Measurements from ENCODE around the gene NR2E1. TPM values are rescaled to one million over a fixed set of nuclear protein-coding genes. Genes with fewer than 3 reads are reported as not detected.

Gene NR2E1
- total RNA-seq (2014; rRNA removed): not detected in 2 replicates
- polyA plus RNA-seq (2012): not detected

DNA sequence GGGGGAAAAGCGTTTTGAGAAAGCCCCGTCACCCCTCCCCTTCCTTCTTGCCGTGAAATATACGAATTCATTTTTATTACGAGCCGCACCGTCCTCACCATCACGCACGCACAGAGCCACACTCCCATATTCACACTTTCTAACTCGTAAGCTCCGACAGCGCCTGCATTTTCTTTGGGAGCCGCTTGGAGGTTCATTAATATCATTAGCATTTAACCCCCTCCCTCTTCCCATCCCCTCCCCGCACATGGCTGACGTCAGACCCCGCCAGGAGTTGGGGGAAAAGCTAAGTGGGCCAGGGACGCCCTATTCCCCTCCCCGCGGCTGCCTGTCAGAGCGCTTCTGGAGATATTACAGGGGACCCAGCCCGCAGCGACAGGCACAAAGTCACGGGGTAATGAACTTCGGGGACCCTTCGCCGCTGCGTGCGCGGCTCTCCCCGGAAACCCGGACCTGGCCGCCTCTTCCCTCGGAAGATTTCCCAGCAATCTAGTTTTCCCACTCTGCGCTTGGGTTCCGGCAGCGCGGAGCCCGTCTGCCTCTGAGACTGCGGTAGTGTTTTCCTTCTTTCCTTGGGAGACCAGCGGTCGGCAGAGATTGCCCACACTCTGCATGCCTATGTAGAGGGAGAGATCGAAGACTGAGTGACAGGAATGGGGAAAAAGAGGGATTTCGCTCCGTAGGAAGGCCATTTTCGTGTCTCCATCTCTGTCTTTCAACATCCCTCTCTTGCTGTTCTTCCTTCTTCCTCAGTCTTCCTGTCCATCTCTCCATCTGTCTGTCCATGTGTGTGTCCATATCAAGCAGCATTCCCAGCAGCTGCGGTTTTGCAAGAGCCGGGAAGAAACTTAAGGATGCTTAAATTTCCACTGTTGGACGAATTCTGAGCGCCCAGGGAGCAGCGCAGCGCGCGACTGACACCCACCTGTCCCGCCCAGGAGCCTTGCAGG is at the start of gene NR2E1:
Gene NR2E1 (plus strand): TSS at position 309 of the 950 bp plus-strand sequence. CDS start 744 bp downstream, outside the sequence.
- DNase-seq (ENCODE audit: low read depth): peak; percentile 23

DNA sequence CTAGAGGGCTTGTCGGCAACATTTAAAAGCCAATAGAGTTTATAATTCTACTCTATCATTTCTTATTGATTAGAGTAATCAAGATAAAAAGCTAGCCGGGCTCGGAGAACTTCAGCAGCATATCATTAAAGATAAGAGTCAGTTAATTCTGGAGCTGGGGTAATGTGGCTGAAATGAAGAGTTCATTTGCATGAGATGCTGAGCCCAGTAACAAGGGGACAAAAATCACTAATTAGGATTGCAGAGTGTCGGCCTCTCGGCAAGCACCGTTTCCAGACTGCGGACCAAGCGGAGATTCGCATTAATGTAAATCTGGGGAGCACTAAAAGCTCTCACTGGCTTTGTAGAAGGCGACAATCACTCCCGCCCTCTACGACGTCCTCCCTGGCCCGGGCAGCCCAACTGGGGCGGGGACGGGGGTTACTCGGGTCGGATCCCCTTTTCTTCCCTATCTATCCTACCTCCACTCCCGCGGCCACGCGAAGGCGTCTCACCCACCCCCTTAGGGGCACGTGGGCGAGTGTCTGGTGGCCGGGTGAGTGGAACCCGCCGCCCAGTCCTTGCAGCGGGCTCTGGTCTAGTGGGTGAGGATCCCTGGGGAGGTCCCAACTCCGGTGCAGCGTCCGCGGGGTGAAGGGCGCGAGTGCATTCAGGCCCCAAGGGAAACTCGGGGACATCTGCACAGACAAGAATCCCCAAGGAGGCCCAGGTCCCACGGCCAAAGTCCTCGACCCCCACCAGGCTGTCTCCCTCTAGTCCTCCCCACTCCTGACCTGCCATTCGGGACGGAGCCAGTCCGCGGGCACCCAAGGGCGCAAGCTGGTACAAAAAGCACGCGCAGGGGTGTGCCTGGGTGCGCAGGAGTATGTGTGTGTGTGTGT is 49.0 kb upstream of the NR2E1 start:
- DNase-seq (ENCODE audit: low read depth): no peak

DNA sequence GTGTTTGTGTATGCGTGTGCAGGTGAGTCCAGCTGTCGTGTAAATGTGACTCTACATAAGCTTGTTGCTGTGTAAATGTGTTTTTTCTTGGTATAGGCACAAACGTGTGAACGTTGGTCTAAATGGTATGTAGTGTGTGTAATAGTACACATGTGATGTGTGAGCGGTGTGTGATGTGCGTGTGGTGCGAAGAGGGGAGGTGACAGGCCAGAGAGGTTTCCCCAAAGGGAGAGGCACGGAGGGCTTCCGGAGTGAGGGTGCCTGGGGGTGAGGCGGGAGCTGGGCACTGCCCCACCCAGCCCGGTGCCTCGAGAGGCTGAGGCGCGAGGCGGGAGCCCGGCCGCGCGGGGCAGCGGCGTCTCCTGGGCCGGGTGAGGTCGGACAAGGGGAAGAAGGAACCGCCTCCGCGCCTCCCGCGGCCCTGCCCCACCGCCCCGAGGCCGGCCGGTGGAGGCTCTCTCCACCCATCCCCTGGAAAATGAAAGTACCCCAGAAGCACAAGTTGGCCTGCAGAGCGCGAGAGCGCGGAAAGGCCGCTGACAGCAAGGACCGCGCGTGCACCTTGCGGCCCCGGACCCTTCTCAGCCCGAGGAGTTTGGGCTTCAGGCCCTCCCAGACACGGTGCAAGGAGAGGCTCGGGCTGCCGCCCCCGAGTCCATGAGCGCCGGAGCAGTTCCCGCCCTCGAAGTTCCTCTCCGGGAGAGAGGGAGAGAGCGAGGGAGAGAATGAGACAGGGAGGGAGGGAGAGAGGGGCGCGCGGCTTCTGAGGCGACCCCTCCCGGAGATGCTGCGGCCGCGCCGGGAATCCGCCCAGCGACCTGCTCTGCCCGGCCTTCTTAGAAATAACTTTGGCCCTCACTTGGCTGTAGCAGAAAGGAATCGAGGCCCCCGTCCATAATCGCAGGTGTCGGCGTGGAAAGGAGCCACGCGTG is 48.1 kb upstream of the NR2E1 start:
- no peak for DNase-seq (ENCODE audit: low read depth)

DNA sequence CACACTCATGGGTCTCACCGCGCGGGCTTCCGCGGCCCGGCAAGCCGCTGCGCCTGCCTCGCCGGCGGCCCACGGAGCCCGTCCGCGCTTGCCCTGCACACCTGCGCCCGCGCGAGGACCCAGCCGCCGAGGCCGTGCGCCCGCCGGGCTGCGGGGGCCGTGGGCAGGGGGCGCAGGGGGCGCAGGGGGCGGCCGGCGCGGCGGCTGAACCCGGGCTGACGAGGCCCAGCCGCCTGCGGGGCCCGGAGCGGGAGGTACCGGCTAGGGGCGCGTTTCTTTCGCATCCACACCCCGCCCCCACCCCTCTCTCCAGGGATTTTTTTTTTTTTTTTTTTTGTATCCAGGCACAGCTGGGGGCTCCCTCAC is 47.5 kb upstream of the NR2E1 start:
- DNase-seq (ENCODE audit: low read depth): no peak

DNA sequence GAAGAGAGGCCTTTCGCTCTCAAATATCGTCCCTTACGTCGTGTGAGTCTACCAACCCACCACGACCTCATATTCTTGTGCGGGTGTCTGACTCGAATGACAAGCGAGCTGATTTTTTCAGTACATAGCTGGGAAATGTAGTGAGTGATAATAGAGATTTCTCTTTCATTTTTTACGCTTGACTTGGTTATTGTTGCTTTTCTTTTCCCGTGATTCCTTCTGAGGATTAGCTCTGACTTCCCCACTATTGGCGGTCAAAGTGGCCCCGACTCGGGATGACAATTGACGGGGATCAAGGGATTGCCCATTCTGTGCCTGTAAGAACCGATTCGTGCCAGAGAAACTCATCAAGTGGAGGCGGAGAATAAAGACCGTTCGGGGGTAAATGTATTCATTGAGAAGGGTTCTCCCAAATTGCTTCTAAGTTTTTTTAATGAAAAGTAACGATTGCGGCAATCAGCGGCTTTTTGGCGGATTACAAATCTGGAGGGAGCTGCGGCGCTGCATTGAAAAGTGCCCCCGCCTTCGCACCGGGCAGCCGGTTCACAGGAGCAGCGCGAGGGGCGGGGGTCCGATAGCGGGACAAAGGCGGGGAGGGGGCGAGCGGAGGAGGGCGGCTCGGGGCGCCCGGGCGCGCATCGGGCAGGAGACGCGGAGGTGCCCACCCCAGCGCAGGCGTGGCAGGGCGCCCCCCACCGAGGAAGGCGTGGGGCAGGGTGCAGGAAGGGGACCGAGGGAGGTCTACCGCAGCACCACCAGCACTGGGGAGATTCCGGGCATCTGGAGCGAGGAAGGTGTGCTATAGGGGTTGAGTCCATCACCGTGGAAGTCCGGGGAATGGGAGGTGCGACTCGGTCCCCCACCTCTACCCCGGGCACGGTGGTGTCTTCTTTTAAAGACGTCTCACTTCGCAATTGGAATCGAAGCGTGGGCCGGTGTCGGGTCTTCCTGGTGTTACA is 46.7 kb upstream of the NR2E1 start:
- DNase-seq (ENCODE audit: low read depth): no peak

DNA sequence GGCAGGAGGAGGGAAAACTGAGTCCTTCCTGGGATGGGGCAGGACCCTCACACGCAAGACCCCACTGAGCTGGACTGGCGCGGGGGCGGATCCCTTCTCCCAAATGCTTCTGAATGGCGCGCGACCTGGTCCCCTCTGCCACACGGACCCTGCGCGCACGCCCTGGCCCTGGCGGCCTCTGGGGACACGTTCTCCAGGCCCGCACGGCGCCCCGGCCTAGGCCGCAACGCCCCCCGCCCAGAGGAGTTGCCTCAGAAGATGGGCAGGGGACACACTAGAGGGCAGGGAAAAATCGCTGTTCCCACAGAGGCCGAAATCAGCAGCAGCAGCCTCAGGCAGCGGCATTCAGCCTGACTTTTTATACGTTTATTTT is 46.1 kb upstream of the NR2E1 start:
- DNase-seq (ENCODE audit: low read depth): no peak

DNA sequence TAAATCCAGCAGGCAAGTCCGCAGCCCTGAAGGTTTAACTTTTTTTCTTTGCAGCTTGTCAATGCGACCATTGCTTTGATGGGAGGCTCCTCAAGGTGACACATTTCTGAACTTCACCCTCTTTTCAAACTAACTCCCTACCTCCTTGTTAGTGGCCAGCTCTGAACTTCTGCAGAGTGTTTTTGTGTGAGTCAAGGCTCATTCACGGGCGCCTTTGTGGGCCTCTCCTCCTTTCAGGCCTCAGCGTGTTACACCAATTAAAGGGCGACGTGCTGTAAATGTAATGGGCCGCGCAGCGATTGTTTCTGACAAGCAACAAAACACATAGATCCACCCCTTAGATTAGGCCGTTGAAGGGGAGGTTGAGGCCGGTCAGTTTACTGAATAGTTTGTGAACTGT is 45.5 kb upstream of the NR2E1 start:
- no peak for DNase-seq (ENCODE audit: low read depth)

DNA sequence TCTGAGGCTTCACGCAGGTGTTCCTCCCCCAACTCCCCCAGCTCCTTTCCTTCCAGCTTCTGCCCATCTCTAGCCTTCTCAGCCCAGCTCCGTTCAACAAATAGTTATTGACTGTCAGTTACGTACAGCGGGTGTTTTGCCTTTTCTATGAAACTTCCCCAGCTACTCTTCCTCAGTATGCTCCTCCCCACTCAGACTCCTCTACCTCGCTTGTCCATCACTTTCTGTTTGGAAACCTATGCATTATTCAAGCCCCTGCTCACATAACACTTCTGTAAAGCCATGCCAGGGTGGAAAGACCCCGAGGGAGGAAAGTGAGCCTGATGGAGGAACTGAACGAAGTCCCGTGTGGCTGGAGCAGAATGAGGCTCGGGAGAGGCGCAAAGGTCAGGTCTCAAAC is 44.2 kb upstream of the NR2E1 start:
- DNase-seq (ENCODE audit: low read depth): no peak

DNA sequence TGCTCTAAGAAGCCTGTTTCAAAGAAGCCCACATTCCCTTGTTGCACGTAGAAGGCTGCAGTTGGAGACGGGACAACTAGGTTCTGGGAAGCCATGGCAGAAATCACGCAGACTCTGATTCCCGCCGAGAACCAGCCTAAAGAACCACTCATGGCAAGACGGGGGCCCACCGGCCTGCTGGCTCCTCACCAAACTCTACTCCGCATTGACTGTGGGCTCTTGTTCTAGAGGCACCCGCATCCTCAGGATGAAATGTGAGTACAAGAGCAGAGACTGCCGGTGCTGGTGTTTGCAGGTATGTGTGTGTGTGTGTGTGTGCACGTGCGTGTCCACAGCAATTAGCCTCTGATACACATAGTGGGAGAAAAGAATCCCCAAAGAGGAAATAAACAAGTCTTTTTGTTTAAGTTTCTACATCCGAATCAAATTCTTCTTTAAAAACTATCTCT is 42.3 kb upstream of the NR2E1 start:
- DNase-seq (ENCODE audit: low read depth): no peak

DNA sequence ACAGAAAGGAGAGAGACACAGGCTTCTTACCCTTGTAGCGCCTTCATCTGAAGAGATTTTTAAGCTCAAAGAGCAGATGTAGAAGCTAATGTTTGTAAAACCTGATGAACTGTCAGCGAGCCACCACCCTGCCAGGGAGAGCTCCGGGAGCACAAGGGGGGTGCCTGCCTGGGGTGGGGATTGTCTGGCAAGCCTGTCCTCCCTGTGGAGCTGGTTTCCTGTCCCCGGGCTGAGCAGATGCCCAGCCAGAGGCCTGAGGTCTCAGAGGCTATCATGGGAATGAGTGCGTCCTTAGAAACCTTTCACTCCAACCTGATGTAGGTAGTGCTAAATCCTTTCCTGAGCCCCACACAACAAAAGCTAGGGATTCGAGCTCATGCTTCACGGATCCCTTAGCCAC is 41.9 kb upstream of the NR2E1 start:
- no peak for DNase-seq (ENCODE audit: low read depth)

DNA sequence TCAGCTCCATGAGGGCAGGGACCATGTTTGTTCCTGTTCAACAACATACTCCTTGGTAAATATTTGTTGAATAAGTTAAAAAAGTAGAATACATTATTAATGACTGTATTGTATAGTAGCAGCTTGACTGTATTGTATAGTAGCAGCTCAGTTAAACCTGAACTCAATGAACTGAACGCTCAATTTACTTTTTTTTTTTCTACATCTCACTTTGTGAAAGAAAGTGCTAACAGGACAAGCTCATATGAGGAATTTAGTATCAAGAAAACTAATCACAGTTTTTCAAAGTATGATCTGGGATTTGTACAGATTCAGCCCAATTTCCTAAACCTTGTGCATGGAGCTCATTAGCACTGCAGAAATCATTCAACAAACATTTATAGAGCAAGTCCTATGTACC is 38.8 kb upstream of the NR2E1 start:
- no peak for DNase-seq (ENCODE audit: low read depth)

DNA sequence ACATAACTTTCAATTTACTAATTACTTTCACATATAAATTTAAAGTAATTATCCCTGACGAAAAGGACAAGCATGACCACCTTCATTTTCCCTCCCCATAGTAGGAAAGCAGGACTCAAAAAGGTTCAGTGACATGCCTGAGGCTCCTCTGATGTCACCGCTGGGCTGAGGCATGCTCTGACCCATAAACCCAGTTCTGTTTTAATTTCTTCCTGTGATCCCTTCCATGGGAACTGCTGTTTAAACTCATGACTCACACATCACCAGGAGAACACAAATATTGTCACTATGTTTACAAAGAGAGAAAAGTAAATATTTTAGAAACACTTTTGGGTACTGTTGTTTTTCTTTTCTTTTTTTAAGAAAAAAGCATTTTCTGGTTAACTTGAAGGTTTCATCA is 38.0 kb upstream of the NR2E1 start:
- peak; percentile 65 for DNase-seq (ENCODE audit: low read depth)

DNA sequence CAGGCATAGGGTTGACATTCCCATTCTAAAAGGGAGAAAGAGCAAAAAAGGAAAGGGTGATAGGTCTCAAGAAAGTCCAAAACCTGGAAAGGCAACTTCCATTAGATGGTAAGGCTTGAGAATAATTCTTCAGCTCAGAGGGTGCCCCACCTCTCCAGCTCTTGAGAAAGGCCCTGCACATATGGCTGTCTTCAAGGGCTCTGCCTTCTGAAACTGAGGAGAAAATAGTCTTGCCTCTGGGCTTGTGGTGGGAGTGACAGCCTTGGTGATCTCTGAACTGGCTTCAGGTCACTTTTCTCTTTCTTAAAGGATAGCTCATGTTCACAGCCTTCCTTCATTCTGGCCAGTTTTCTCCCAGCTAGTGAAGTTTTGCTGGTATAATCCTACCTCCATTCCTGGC is 35.6 kb upstream of the NR2E1 start:
- no peak for DNase-seq (ENCODE audit: low read depth)

DNA sequence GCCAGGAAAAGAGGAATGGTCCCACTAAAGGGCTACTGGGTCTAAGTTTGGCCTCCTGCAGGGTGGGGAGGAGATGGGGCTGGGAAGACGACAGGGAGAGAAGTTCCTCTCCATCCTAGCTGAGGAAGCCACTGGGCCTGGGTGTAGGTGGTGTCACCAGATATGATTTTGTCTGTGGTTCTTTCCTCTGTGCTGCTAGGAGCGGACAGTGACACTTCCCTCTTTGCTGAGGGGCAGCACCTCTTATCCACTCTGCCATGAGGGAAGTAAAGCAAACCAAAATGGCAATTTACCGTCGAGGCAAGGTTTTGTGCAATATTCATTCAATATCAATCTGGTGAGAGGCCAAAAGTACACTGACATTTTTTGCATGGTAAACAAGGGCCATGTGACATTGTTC is 33.0 kb upstream of the NR2E1 start:
- DNase-seq (ENCODE audit: low read depth): no peak

DNA sequence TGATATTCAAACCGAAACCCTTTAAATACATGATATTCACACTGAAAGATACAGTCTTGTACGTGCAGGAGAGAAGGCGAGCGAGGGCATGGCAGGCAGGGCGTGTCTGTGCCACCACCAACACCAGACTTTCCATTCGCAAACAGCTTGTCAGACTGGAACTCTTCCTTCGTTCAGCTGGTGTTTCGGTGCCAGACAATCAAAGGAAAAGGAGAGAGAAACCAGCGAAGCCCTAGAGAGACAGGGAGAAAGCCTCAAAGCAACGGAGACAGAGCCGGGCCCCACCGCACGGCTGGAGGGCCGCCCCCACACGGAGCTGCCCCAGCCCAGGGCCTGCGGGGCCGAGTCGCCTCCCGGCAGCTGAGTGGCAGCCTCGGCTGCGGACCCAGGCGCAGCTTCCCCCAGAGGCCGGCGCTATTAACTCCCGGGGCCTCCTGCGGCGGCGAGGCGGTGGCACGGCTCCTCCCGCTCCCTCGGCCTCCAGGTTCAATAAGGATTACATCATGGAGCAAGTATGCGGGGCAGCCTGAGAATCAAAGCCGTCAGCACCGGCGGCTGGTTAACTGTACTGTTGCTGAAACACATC is 32.1 kb upstream of the NR2E1 start:
- peak; percentile 51 for DNase-seq (ENCODE audit: low read depth)

DNA sequence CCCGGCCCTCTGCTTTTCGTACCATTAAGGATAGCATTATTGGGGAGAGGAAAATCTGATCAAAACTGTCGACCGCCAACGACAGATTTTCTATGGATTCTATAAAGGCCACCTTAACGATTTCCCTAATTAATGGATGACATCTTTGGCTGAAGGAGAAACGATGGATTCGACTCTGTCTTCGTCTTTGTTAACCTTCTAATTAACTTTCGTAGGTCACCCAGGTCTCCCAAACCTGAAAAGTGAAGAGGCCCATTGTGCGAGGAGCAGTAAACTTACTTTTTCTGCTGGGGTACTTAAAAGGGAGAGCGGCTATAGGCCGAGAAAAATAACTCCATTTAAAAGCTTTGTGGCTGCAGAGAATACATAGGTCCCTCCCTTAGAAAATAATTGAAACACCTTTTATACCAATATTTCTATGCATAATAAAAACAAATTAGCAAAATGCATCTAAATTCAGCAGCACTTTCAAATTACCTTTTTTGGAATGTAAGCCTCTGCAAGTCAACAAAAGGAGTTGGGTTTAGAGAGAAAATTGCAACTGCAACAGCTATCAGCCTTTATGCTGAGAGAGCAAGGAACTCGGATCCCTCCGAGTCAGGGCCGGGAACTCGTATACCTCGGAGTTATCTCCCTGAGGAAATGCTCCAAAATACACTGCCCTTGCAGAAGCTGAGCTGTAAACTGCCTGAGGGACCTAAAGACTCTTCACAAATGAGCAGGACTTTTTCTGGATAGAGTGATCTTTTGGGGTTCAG is 31.4 kb upstream of the NR2E1 start:
- no peak for DNase-seq (ENCODE audit: low read depth)

DNA sequence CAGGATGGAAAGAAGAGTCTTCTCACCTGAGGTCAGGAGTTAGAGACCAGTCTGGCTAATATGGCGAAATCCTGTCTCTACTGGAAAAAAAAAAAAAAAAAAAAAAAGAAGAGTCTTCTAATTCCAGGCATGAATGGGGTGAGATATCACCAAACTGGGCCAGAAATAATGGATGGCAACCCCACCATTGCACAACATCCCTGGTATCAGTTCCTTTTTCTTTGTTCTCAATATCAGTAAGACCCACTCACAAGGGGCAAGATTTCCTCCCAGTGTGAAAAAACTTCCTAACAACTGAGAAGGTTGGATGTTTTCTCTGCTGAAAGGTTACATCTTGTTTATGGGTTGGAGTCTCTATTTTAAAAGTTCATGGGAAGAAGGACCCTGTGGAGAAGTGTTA is 23.6 kb upstream of the NR2E1 start:
- DNase-seq (ENCODE audit: low read depth): no peak

DNA sequence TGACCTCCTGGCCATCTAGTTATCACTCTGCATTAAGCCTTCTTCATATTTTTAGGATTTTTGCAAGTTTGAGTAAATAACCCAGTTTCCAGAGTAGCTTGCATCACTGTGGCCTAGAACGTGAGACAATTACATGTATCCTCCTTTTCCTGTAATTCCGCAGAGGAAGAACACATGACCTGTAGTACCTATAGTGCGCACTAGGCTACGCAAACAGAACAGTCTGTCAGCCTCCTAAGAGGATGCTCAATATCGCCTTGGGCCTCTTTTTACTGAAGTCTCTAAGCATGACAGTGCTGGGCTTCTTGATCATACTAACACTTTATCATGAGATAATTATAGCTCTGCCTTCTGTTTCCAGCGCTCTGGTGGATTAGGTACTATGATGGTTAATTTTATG is 20.2 kb upstream of the NR2E1 start:
- DNase-seq (ENCODE audit: low read depth): no peak

DNA sequence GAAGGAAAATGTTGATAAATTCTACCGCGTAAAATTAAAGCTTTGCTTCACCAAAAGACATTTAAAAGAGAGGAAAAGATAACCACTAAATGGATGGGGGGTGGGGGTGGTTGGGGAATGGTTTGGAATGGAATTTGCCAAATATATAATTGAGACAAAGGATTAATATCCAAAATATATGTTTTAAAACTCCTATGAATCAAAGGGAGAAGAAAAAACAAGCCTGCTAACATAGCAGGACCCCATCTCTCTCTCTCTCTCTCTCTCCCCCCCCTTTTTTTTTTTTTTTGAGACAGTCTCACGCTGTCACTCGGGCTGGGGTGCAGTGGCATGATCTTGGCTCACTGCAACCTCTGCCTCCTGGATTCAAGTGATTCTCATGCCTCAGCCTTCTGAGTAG is 13.4 kb upstream of the NR2E1 start:
- no peak for DNase-seq (ENCODE audit: low read depth)

Data from LHCN-M2 (cell line).